ENCODE results near the gene DUS3L. TPM values are rescaled to one million over a fixed set of nuclear protein-coding genes. Genes with fewer than 3 reads are reported as not detected.

DUS3L gene
- total RNA-seq, 1 experiment from 2014 or later, result 39.3 TPM

DNA sequence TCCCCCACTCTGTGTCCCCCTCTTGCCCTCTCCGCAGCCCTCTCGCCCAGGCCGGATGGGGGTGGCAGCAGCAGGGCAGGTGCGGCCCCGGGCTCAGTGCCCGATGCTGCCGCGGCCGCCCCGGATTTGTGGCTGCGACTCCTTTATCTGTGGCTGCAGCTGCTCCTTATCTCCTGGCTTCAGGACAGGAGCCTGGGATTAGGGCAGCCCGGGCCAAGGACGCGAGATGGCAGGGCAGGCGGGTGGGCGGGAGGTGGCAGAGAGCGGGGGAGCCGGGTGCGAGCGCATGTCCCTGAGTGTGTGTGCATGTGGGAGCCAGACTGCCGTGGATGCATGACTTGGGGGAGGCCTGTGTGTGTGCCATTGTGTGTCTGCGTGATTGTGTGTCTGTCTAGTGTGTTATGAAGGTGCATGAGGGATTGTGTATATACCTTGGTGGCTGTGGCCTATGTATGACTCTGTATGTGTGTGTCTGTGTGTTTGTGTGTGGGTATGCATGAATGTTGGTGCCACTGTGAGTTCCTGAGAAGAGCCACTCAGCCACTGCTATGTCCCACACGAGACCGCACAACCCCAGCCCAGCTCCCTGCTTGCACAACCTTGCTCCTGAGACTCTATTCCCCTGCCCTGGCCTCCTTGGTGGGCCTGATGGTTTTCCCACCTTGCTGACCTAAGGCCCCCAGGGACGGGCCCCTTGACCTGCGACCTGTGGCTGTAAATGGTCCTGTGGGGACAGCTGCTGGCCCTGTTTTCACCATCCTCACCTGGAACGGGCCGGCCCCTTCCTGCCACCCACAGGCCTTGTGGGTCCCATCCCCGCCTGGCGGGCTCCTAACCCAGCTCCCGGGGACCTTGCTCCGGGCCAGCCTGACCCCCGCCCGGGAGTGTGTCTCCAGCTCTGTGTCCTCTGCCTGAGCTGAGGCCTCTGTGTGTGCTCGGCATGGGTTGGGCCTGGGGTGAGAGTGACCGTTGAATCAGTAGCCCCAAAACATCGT, 8.6 kb upstream of the DUS3L start:
- Mint-ChIP-seq H3K4me1 (peaks cover 11% of the 10 kb centered on the region), H3K36me3 (no peaks in the 10 kb centered on the region), H3K9me3 (no peaks in the 10 kb centered on the region), H3K4me3 (no peak overlapping the region), H3K27ac (no peak overlapping the region), H3K27me3 (ENCODE audit: low read depth) (peaks cover 52% of the 10 kb centered on the region)
- DNase-seq (ENCODE audit: low spot score) (no peak), ATAC-seq (no peak)
- CTCF ChIA-PET, result interaction anchor here (1.2 kb wide), 1 partner anchor 222 kb away, joined by 4 read pairs; no protein-coding TSS in a partner anchor
- TF ChIP-seq ZNF232 (CRISPR knock-in tag; IDR thresholded peaks at IDR 0.05), result no peak
- POLR2A ChIA-PET, result interaction anchor here (0.5 kb wide), 1 partner anchor 578 kb away, joined by 3 read pairs; no protein-coding TSS in a partner anchor

- TF ChIP-seq ZNF263 (CRISPR knock-in tag; IDR thresholded peaks at IDR 0.05; ENCODE audit: low read depth) (no peak), CREM (CRISPR knock-in tag; IDR thresholded peaks at IDR 0.05) (no peak), OVOL2 (CRISPR knock-in tag; IDR thresholded peaks at IDR 0.05; ENCODE audit: borderline replicate concordance) (no peak)
- Mint-ChIP-seq H3K27ac (no peak overlapping the region), H3K27me3 (ENCODE audit: low read depth) (peaks cover 41% of the 10 kb centered on the region), H3K36me3 (no peaks in the 10 kb centered on the region), H3K4me1 (peaks cover 3% of the 10 kb centered on the region), H3K4me3 (no peak overlapping the region), H3K9me3 (no peaks in the 10 kb centered on the region)
- DNase-seq (ENCODE audit: low spot score) (no peak), ATAC-seq (no peak)
- ChIA-PET POLR2A (no interaction called here), CTCF (interaction anchor here (0.8 kb wide), 1 partner anchor 8 kb away, joined by 3 read pairs; no protein-coding TSS in a partner anchor)
These were observed 7.3 kb upstream of the DUS3L start for GRCh38 chr19:5798244-5798643.

- ChIA-PET CTCF (interaction anchor here (0.6 to 3.7 kb wide), 7 partner anchors 9 to 545 kb away, joined by 3 to 36 read pairs (median 7); partner anchors contain the start of genes NRTN and RPL36), POLR2A (no interaction called here)
- Mint-ChIP-seq H3K27ac (no peak overlapping the region), H3K4me3 (no peak overlapping the region), H3K27me3 (ENCODE audit: low read depth) (peaks cover 16% of the 10 kb centered on the region), H3K9me3 (peaks cover 4% of the 10 kb centered on the region; the same call in 1 of the 2 replicates), H3K4me1 (peaks cover under 1% of the 10 kb centered on the region; the same call in 1 of the 2 replicates), H3K36me3 (peaks cover under 1% of the 10 kb centered on the region)
- DNase-seq (ENCODE audit: low spot score) (no peak), ATAC-seq (no peak)
- peak; percentile 94 for TF ChIP-seq HMGA2 (CRISPR knock-in tag; IDR thresholded peaks at IDR 0.05)
- no peak for TF ChIP-seq JUN (CRISPR knock-in tag; IDR thresholded peaks at IDR 0.05)
These were observed 4.5 kb upstream of the DUS3L start for GRCh38 chr19:5795382-5795919.

DNA sequence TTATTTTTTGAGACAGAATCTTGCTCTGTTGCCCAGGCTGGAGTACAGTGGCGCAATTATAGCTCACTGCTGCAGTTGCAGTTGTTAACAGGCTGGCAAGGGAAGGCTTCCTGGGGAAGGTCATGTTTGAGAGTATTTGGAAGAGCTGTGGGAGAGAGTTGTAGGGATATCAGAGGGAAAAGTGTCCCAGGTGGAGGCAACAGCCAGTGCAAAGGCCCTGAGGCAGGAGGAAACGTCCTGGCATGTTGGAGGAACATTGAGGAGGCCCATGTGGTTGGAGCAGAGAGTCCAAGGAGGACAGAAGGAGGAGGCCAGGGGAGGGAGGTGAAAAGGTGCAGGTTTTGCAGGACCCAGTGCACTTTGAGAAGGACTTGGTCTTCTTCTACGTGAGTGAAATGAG, 2.2 kb upstream of the DUS3L start:
- no peak for ATAC-seq
- H3K9me3 Mint-ChIP-seq, result peaks cover 4% of the 10 kb centered on the region; the same call in 1 of the 2 replicates
- CTCF ChIA-PET, result interaction anchor here (0.7 to 3.7 kb wide), 15 partner anchors 11 to 951 kb away, joined by 3 to 36 read pairs (median 4); partner anchors contain the start of genes NRTN and RPL36
- TF ChIP-seq ATF1 (CRISPR knock-in tag; IDR thresholded peaks at IDR 0.05), result no peak
- TF ChIP-seq ZNF281 (CRISPR knock-in tag; IDR thresholded peaks at IDR 0.05), result no peak
- TF ChIP-seq, protein P1, sequence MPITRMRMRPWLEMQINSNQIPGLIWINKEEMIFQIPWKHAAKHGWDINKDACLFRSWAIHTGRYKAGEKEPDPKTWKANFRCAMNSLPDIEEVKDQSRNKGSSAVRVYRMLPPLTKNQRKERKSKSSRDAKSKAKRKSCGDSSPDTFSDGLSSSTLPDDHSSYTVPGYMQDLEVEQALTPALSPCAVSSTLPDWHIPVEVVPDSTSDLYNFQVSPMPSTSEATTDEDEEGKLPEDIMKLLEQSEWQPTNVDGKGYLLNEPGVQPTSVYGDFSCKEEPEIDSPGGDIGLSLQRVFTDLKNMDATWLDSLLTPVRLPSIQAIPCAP (CRISPR knock-in tag; IDR thresholded peaks at IDR 0.05), result no peak
- TF ChIP-seq MYBL2 (CRISPR knock-in tag; IDR thresholded peaks at IDR 0.05), result no peak
- no peak for TF ChIP-seq ZNF317 (CRISPR knock-in tag; IDR thresholded peaks at IDR 0.05; ENCODE audit: borderline replicate concordance, low read depth)
- no peak for TF ChIP-seq ZNF121 (CRISPR knock-in tag; IDR thresholded peaks at IDR 0.05)
- no peak for TF ChIP-seq SMAD4 (CRISPR knock-in tag; IDR thresholded peaks at IDR 0.05)
- no peak for TF ChIP-seq GRHL2 (CRISPR knock-in tag; IDR thresholded peaks at IDR 0.05; ENCODE audit: insufficient replicate concordance, severe bottlenecking)
- TF ChIP-seq PREB (CRISPR knock-in tag; IDR thresholded peaks at IDR 0.05; ENCODE audit: borderline replicate concordance), result no peak
- TF ChIP-seq, protein P2, sequence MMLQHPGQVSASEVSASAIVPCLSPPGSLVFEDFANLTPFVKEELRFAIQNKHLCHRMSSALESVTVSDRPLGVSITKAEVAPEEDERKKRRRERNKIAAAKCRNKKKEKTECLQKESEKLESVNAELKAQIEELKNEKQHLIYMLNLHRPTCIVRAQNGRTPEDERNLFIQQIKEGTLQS (CRISPR knock-in tag; conservative IDR thresholded peaks at IDR 0.05), result no peak
- TF ChIP-seq, protein P3, sequence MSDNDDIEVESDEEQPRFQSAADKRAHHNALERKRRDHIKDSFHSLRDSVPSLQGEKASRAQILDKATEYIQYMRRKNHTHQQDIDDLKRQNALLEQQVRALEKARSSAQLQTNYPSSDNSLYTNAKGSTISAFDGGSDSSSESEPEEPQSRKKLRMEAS (CRISPR knock-in tag; IDR thresholded peaks at IDR 0.05), result no peak
- no peak for TF ChIP-seq ELF4 (CRISPR knock-in tag; IDR thresholded peaks at IDR 0.05; ENCODE audit: low read depth)

More for the DNA sequence above, 2.2 kb upstream of the DUS3L start:
- H3K27me3 Mint-ChIP-seq (ENCODE audit: low read depth), result peaks cover 7% of the 10 kb centered on the region; the same call in 1 of the 2 replicates
- no peak overlapping the region for H3K27ac Mint-ChIP-seq
- DNase-seq (ENCODE audit: low spot score), result no peak
- H3K4me1 Mint-ChIP-seq, result peaks cover 5% of the 10 kb centered on the region
- no peak overlapping the region for H3K4me3 Mint-ChIP-seq
- peaks cover 12% of the 10 kb centered on the region for H3K36me3 Mint-ChIP-seq
- POLR2A ChIA-PET, result no interaction called here

Data from WTC11 (cell line).